A673 (cell line): Measurements from ENCODE around the gene PSMD3. TPM values are rescaled to one million over a fixed set of nuclear protein-coding genes. Genes with fewer than 3 reads are reported as not detected.

Experiments used
- BruUV-seq: library from RNA; stranded (reverse); fragments of 400-500 nt; replicated peaks from 2 replicates; lab custom pipeline; 2021; lab: Mats Ljungman, UMichigan
- CTCF ChIA-PET: fragments of 300-600 bp; sonication (Branson Sonifier 250); formaldehyde crosslinking; loops from one replicate; lab custom pipeline; 2022; ENCODE audit warnings: antibody characterized with exemption; lab: Charles Lee
- POLR2A ChIA-PET: fragments of 300-600 bp; sonication (Branson Sonifier 250); formaldehyde crosslinking; loops from one replicate; lab custom pipeline; 2022; ENCODE audit warnings: antibody characterized with exemption; ENCODE audit not compliant: low non-redundant PET; lab: Charles Lee
- DNase-seq: peaks from one replicate; pipeline ENCODE4 v3.0.0-alpha.2; 2015; ENCODE audit warnings: low spot score
- H3K27ac ChIP-seq: fragments of 200-600 bp; sonication (generic); 2 replicates; pipeline ENCODE4 v1.5.1; 2016; ENCODE audit warnings: mixed run types, low read depth, mild to moderate bottlenecking, mixed read lengths, antibody characterized with exemption, low read length; ENCODE audit not compliant: poor library complexity, severe bottlenecking
- H3K27me3 ChIP-seq: fragments of 200-600 bp; sonication (generic); replicated peaks from 2 replicates; pipeline ENCODE4 v1.6.1; 2017; ENCODE audit warnings: mixed run types, low read depth, mild to moderate bottlenecking, mixed read lengths, antibody characterized with exemption, low read length; ENCODE audit not compliant: insufficient read depth, poor library complexity
- H3K36me3 ChIP-seq: fragments of 200-600 bp; sonication (generic); 2 replicates; pipeline ENCODE4 v1.6.1; 2016; ENCODE audit warnings: mixed run types, mild to moderate bottlenecking, mixed read lengths, antibody characterized with exemption, low read length; ENCODE audit not compliant: insufficient read depth, poor library complexity, severe bottlenecking
- H3K4me1 ChIP-seq: fragments of 200-600 bp; sonication (generic); 2 replicates; pipeline ENCODE4 v1.6.1; 2017; ENCODE audit warnings: mixed run types, mild to moderate bottlenecking, mixed read lengths, antibody characterized with exemption, low read length; ENCODE audit not compliant: insufficient read depth, poor library complexity, severe bottlenecking
- H3K4me3 ChIP-seq: fragments of 200-600 bp; sonication (generic); 2 replicates; pipeline ENCODE4 v1.5.1; 2016; ENCODE audit warnings: low read depth, mixed run types, mild to moderate bottlenecking, mixed read lengths, low read length; ENCODE audit not compliant: poor library complexity, severe bottlenecking
- H3K9me3 ChIP-seq: fragments of 200-600 bp; sonication (generic); 2 replicates; pipeline ENCODE4 v1.6.1; 2016; ENCODE audit warnings: mixed run types, low read depth, mild to moderate bottlenecking, mixed read lengths, antibody characterized with exemption, low read length; ENCODE audit not compliant: poor library complexity, severe bottlenecking
- CTCF ChIP-seq: fragments of 300-800, 200-600 bp; sonication (generic); conservative IDR thresholded peaks from 2 replicates; pipeline ENCODE4 v1.5.1; 2017; ENCODE audit warnings: low read depth, mild to moderate bottlenecking, antibody characterized with exemption, low read length, moderate library complexity, mixed read lengths
- EZH2 ChIP-seq: fragments of 200-600 bp; sonication (generic); IDR thresholded peaks from 2 replicates; pipeline ENCODE4 v1.6.1; 2017; ENCODE audit warnings: borderline replicate concordance, low read depth, mild to moderate bottlenecking, mixed read lengths, antibody characterized with exemption, low read length; ENCODE audit not compliant: poor library complexity, severe bottlenecking
- intact Hi-C: fragments of 100-400 bp; cut with micrococcal nuclease; formaldehyde crosslinking; loops from one replicate; pipeline ENCODE4 v1.10.0; 2022; ENCODE audit not compliant: unreplicated experiment
- total RNA-seq: library from RNA; stranded (reverse); gene quantifications from 2 replicates; pipeline ENCODE4 v1.2.3, GENCODE V29; 2021

PSMD3 gene
- total RNA-seq, 1 experiment from 2014 or later = 161 TPM

- intact Hi-C loops = no loop called here
- H3K4me3 ChIP-seq = no peak overlapping the region
- H3K4me1 ChIP-seq = no peaks in the 10 kb centered on the region
- H3K9me3 ChIP-seq = no peaks in the 10 kb centered on the region
- H3K36me3 ChIP-seq = peaks cover 1% of the 10 kb centered on the region
- H3K27me3 ChIP-seq = no peaks in the 10 kb centered on the region
- ChIA-PET POLR2A (no interaction called here), CTCF (no interaction called here)
- TF ChIP-seq EZH2 (no peak), CTCF (no peak)
- no TSS peak for BruUV-seq
- no peak overlapping the region for H3K27ac ChIP-seq
- no peak for DNase-seq
Observed at GRCh38 chr17:39979016-39979670, 1.5 kb upstream of the PSMD3 start.

GRCh38 chr17:39979893-39980350 is 685 bp upstream of the PSMD3 start:
- CTCF ChIA-PET = interaction anchor here (1.3 kb wide), 1 partner anchor 21 kb away, joined by 7 read pairs; no protein-coding TSS in a partner anchor
- Histone ChIP-seq H3K4me1 (no peaks in the 10 kb centered on the region), H3K4me3 (peak overlapping the region; percentile 80), H3K27me3 (no peaks in the 10 kb centered on the region), H3K9me3 (no peaks in the 10 kb centered on the region), H3K27ac (peak overlapping the region; percentile 54), H3K36me3 (peaks cover 9% of the 10 kb centered on the region)
- DNase-seq = peak; percentile 51
- no TSS peak for BruUV-seq
- intact Hi-C loops = loop anchor here (1.0 kb wide), 1 partner anchor 21 kb away; no protein-coding TSS in a partner anchor
- TF ChIP-seq CTCF = 0 out of 2 replicates have a peak, but pooled peaks have one; percentile 18
- TF ChIP-seq EZH2 = no peak
- POLR2A ChIA-PET = interaction anchor here (0.7 to 1.0 kb wide), 2 partner anchors 34 to 118 kb away, joined by 3 to 4 read pairs; no protein-coding TSS in a partner anchor

- BruUV-seq = TSS peak; percentile 51
- intact Hi-C loops = no loop called here
- no peaks in the 10 kb centered on the region for H3K9me3 ChIP-seq
- H3K36me3 ChIP-seq = peaks cover 18% of the 10 kb centered on the region
- ChIA-PET CTCF (interaction anchor here (1.3 kb wide), 1 partner anchor 23 kb away, joined by 7 read pairs; no protein-coding TSS in a partner anchor), POLR2A (interaction anchor here (0.6 to 1.0 kb wide), 2 partner anchors 33 to 100 kb away, joined by 3 to 9 read pairs; no protein-coding TSS in a partner anchor)
- H3K4me1 ChIP-seq = no peaks in the 10 kb centered on the region
- peak overlapping the region; percentile 97 for H3K27ac ChIP-seq
- TF ChIP-seq EZH2 (no peak), CTCF (no peak)
- peak overlapping the region; percentile 80 for H3K4me3 ChIP-seq
- no peaks in the 10 kb centered on the region for H3K27me3 ChIP-seq
- no peak for DNase-seq
Observed at GRCh38 chr17:39981207-39981741, 667 bp downstream of the PSMD3 start.
